DOHH2 (cell line): Measurements from ENCODE around the gene PRXL2A.

Experiments
- CTCF ChIP-seq: fragments of 200-600 bp; sonication (generic); IDR thresholded peaks from one replicate; pipeline ENCODE4 v1.5.1; 2014; ENCODE audit warnings: antibody characterized with exemption, mild to moderate bottlenecking, low read depth, low read length; ENCODE audit not compliant: poor library complexity, severe bottlenecking
- EZH2phosphoT487 ChIP-seq: fragments of 200-600 bp; sonication (generic); IDR thresholded peaks from 2 replicates; pipeline ENCODE4 v1.6.1; 2017; ENCODE audit warnings: borderline replicate concordance, mild to moderate bottlenecking, antibody characterized with exemption, low read length, moderate library complexity, mixed read lengths

GRCh38 chr10:80468002-80468401 lies 59.7 kb downstream of the PRXL2A start:
- no peak for TF ChIP-seq CTCF
- TF ChIP-seq EZH2phosphoT487, result no peak
